GM18873 (cell line): ENCODE data around the gene DHDH.
"Not testable (repeated sequence)": the region's sequence is repeated elsewhere in the genome, so short reads cannot be mapped to it uniquely, and the experiment has no call there.

Experiments used
- ATAC-seq: cut with Tn5 transposase; IDR thresholded peaks from one replicate; pipeline ENCODE4 v1.9.1; 2021; ENCODE audit warnings: mild to moderate bottlenecking, moderate library complexity, moderate number of reproducible peaks; ENCODE audit not compliant: unreplicated experiment, low FRiP score

DHDH gene

DNA sequence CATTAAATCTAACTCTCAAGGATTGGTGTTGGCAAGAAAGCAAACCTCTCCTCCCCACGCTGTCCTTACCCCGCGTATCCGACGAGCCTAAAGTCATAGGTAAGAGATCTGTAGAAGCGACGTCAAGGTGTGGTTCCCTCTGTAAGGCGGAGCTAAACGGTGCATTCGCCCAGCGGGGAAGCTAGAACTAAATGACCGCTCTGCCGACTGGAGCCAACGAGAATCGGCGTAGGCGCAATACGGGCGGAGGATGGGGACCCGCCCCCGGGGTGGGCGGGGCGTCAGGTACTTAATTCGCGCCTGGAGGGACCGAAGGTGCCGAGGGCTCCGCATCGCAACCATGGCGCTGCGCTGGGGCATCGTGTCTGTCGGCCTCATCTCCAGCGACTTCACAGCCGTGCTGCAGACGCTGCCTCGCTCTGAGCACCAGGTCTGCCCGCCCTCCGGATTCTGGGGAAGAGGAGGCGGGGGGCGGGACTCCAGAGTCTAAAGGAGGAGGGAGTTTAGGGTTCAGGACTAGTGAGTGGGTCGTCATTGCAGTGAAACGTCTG, at the start of gene DHDH:
TSS of gene DHDH (plus strand) at position 318 of the 551 bp plus-strand sequence. CDS start at position 341, 23 bp downstream.
- no peak for ATAC-seq

- no peak for ATAC-seq
These were observed 49.8 kb upstream of the DHDH start for GRCh38 chr19:48883726-48884125.

DNA sequence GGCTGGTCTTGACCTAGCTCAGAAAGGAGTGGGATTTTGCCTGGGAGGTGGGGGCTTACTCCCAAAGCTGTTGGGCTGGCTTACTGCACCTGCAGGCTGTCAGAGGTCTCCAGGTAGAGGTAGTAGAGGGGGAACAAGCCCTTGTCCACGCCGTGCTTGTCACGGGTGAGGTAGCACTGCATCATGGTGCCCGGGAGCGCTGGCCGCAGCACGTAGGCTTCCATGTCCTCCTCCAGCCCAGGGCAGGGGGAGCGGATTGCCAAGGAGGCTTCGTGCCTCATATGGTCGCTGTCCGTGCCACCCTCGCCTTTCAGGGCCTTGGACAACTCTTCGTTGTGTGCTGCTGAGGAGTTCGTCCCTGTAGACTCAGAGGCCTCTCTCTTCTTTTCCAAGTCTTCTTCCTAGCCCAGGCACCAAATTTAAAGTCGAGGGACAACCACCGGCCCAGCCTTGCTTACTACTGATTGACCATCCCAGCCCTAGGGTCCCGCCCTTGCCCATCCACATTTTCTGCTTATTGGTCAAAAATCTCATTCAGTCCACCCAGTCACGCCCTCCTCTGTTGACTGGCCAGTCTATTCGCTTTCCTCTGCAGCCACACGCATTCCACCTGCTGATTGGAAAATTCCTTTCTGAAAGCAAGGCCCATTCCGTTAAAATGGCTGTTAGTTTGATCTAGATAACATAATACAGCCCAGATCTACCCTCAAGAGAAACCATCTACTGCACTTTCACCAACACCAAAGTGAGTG, 45.5 kb upstream of the DHDH start:
- ATAC-seq, result no peak

- ATAC-seq, result not testable (repeated sequence)
These were observed 44.0 kb upstream of the DHDH start for GRCh38 chr19:48889496-48889895.

- no peak for ATAC-seq
These were observed 42.9 kb upstream of the DHDH start for GRCh38 chr19:48890551-48890950.

DNA sequence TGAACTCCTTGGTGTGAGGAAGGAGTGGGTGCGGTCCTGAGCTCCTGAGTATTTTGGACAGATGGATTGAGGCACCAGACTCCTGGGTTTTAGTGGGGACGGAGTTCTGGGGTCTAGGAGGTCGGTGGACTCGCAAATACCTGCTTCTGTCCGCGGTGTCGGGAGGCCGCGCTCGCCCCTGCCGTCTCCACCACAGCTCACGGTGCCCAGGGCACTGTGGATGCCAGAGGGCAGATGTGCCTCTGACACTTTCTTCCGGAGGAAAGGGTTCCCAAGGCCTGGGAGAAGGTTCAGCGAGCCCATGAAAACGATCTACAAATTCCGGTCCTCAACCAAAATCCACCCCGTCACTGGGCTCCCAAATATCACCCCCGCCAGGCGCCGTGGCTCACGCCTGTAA, 38.3 kb upstream of the DHDH start:
- ATAC-seq, result no peak

DNA sequence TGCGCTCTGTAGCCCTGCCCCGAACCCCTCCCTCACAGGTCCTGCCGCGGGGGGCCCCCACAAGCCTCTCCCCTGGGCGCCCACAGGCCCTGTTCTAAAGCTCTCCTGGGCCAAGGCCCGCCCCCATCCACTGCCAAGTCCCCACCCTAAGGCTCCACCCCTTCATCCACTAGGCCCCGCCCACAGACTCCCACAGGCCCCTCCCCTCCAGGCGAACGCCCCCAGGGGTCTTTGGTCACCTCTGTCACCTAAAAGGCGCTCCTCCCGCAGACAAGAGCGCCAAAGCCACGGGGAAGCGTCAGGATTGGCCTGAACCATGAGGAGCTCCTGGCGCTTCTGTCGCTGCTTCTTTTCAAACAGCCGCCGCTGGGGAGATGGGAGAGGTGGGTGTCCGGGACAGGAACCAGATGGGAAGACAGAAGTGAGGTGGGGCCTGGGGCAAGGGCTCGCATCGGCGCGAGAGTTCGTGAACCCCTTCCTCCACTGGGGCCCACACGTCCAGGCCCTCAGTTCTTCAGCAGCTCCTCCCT, 37.2 kb upstream of the DHDH start:
- no peak for ATAC-seq

DNA sequence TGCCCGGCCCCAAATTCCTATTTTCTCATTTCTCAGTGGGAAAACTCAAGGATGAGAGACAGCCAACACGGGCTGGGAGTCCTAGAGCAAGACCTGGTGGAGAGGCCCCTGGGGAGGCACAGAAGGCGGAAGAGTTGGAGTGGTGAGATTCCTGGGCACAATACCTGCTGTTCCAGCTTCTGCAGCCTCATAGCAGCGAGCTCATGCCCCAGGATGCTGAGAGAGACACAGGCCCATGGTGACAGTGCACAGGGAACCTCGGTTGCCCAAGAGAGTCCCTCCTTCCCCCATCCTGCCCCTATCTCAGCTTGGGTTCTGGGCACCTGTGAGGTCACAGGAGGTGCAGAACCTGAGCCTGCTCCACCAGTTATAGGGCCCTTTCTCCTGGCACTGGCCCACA, 36.3 kb upstream of the DHDH start:
- no peak for ATAC-seq

DNA sequence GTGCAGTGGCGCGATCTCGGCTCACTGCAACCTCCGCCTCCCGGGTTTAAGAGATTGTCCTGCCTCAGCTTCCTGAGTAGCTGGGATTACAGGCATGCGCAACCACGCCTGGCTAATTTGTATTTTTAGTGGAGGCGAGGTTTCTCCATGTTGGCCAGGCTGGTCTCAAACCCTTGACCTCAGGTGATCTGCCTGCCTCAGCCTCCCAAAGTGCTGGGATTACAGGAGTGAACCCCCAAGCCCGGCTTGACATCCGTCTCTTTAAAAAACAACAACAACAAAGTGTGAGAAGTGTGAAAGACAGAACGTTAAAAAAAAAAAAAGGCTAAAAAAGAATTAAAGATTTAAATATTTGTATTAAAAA, 34.1 kb upstream of the DHDH start:
- ATAC-seq, result not testable (repeated sequence)

- ATAC-seq, result peak; percentile 81
These were observed 33.6 kb upstream of the DHDH start, which contains the start of gene NUCB1 for GRCh38 chr19:48899781-48900476. Gene NUCB1, plus strand, starts transcription at chr19:48900312. Its CDS starts 485 bp downstream, at chr19:48900797.

GRCh38 chr19:48900477-48901406, 32.8 kb upstream of the DHDH start:
- ATAC-seq, result no peak

- not testable (repeated sequence) for ATAC-seq
These were observed 31.2 kb upstream of the DHDH start for GRCh38 chr19:48902291-48902690.

DNA sequence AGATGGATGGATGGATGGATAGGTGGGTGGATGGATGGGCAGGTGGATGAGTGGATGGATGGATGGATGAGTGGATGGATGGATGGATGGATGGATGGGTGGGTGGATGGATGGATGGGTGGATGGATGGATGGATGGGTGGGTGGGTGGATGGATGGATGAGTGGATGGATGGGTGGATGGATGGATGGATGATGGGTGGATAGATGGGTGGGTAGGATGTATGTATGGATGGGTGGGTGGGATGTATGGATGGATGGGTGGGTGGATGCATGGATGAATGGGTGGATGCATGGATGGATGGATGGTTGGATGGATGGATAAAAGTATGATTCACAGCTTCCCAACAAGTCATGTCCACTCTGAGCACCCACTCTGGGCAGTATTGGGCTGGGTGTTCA, 29.7 kb upstream of the DHDH start:
- ATAC-seq, result not testable (repeated sequence)

- no peak for ATAC-seq
These were observed 27.8 kb upstream of the DHDH start for GRCh38 chr19:48905664-48906063.

DNA sequence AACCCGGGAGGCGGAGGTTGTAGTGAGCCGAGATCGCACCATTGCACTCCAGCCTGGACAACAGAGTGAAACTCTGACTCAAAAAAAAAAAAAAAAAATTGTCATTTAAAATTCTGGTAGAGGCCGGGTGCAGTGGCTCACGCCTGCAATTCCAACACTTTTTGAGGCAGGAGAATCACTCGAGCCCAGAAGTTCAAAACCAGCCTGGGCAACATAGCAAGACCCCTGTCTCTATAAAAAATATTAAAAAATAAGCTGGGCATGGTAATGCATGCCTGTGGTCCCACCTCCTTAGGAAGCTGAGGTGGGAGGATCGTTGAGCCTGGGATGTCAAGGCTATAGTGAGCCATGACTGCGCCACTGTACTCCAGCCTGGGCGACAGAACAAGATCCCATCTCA, 27.2 kb upstream of the DHDH start:
- ATAC-seq, result no peak

DNA sequence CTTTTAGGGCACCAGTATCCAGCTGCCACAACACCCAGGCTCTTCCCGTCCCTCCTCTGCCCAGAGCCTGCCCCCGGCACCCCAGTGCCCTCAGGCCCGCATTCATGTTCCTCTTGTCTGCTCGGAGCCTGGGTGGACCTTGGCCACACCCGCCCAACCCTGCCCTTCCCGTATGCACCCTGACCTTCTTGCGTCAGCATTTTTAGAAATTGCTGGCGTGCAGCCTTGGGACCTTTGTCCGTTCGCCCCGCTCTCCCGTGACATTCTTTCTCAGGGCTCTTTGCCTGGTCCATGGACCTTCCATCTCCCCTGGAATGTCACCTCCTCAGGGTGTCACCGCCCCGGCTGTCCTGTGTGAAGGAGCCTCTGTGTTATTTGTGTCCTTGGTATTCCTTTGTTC, 25.8 kb upstream of the DHDH start:
- ATAC-seq, result no peak

DNA sequence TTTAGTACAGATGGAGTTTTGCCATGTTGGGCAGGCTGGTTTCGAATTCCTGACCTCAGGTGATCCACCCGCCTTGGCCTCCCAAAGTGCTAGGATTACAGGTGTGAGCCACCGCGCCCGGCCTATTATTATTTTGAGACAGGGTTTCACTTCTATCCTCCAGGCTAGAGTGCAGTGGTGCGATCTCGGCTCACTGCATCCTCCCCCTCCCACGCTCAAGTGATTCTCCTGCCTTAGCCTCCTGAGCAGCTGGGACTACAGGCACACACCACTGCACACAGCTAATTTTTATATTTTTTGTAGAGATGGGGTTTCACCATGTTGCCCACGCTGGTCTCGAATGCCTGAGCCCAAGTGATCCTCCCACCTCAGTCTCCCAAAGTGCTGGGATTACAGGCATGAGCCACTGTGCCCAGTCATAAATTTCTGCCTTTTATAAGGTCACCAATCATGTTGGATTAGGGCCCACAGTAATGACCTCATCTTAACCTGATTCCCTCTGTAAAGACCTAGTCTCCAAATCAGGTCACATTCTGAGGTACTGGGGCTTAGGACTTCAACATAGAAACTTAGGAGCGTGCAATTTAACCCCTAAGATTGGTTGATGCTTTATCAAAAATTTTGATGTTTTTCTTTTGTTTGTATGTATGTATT, 23.9 kb upstream of the DHDH start:
- not testable (repeated sequence) for ATAC-seq

DNA sequence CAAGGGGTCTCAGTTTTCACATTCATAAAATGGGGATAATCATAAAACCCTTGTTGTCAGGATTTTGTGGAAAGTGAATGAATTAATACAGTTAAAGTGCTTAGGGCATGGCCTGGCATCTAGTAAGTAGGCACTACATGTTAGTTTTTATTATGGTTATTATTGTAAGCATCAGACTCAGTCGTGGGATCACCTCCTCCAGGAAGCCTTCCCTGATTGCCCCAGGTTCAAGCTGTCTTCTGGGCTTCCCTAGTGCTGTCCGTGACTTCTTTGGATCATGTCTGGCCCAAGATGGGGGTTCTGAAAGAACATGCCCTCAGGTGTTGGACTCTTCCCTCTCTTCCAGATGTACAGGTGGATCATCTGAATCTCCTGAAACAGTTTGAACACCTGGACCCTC, 22.7 kb upstream of the DHDH start:
- ATAC-seq, result no peak

DNA sequence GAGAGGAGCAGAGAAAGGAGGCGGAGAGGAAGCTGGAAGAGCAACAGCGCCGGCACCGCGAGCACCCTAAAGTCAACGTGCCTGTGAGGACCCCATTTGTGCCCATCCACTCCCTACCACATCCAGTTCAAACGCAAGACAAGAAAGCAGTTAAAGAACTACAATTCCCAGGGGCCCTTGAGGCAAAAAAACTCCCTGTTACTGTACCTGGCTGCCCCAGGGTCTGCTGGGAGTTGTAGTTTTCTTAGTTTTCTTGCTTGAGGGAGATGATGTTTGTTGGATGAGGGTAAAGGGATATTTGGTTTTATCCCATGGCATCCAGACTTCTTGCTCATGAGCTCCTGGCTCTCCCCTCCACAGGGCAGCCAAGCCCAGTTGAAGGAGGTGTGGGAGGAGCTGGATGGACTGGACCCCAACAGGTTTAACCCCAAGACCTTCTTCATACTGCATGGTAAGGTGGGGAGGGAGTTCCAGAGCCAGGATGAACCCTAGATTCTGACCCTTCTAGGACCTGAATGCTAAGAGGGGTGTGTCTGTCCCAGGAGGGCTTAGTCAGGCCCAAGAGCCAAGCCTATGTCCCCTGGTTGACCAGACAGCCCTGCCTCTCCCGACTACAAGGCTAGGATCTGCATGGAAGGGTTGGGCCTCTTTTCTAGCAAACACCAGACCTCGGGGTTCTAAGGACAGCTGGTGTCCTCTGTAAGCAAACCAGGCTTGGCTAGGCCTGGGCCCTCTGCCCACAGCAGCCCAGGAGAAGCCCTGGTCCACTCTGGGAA, 20.2 kb upstream of the DHDH start:
- no peak for ATAC-seq
